SU-DHL-6 (cell line): ENCODE data around the gene MSH3.

ENCODE experiments used
- H2AFZ ChIP-seq: fragments of 200-600 bp; sonication (generic); 2 replicates; pipeline ENCODE4 v1.6.1; 2014; ENCODE audit warnings: low read depth, mild to moderate bottlenecking, moderate library complexity, mixed read lengths, antibody characterized with exemption, low read length; ENCODE audit not compliant: severe bottlenecking
- H3F3A ChIP-seq: fragments of 200-600 bp; shearing (Covaris generic); 2 replicates; pipeline ENCODE4 v1.6.0; 2016; ENCODE audit warnings: antibody characterized with exemption, mild to moderate bottlenecking; ENCODE audit not compliant: insufficient read depth
- H3K27ac ChIP-seq: fragments of 200-600 bp; sonication (generic); 2 replicates; pipeline ENCODE4 v1.5.1; 2016; ENCODE audit warnings: low read depth, mild to moderate bottlenecking, low read length, moderate library complexity, mixed read lengths
- H3K27me3 ChIP-seq: fragments of 200-600 bp; sonication (generic), shearing (Covaris generic); 2 replicates; pipeline ENCODE4 v1.6.0; 2014; ENCODE audit warnings: mild to moderate bottlenecking, low read length
- H3K36me3 ChIP-seq: fragments of 200-600 bp; sonication (generic); 2 replicates; pipeline ENCODE4 v1.6.1; 2014; ENCODE audit warnings: mild to moderate bottlenecking, low read length, mixed read lengths
- H3K4me2 ChIP-seq: fragments of 300-600, 200-600 bp; shearing (Covaris generic), sonication (generic); 2 replicates; pipeline ENCODE4 v1.6.0; 2014; ENCODE audit warnings: low read length, low read depth, mild to moderate bottlenecking; ENCODE audit not compliant: poor library complexity, severe bottlenecking
- H3K4me3 ChIP-seq: fragments of 200-600 bp; sonication (generic); 2 replicates; pipeline ENCODE4 v1.5.1; 2014; ENCODE audit warnings: antibody characterized with exemption, low read length, mild to moderate bottlenecking, mixed read lengths; ENCODE audit not compliant: insufficient read depth, poor library complexity, severe bottlenecking
- H3K79me2 ChIP-seq: fragments of 200-600 bp; sonication (generic); 2 replicates; pipeline ENCODE4 v1.6.1; 2014; ENCODE audit warnings: mild to moderate bottlenecking, low read length, moderate library complexity; ENCODE audit not compliant: insufficient read depth
- H3K9ac ChIP-seq: fragments of 200-600 bp; sonication (generic); 2 replicates; pipeline ENCODE4 v1.7.0; 2014; ENCODE audit warnings: mild to moderate bottlenecking, low read length
- H3K9me2 ChIP-seq: fragments of 200-600 bp; sonication (generic); replicated peaks from 2 replicates; pipeline ENCODE4 v1.6.1; 2014; ENCODE audit warnings: low read length; ENCODE audit not compliant: insufficient read depth
- H3K9me3 ChIP-seq: fragments of 200-600 bp; sonication (generic); 2 replicates; pipeline ENCODE4 v1.6.1; 2014; ENCODE audit warnings: low read length, mixed read lengths; ENCODE audit not compliant: insufficient read depth
- H4K20me1 ChIP-seq: fragments of 200-600 bp; sonication (generic); 2 replicates; pipeline ENCODE4 v1.6.1; 2014; ENCODE audit warnings: low read depth, mild to moderate bottlenecking, antibody characterized with exemption, low read length, moderate library complexity, mixed read lengths
- CTCF ChIP-seq: fragments of 200-600 bp; sonication (generic); IDR thresholded peaks from one replicate; pipeline ENCODE4 v1.5.1; 2017; ENCODE audit warnings: antibody characterized with exemption, mild to moderate bottlenecking, low read length, moderate library complexity; ENCODE audit not compliant: insufficient read depth, poor library complexity, severe bottlenecking
- EZH2phosphoT487 ChIP-seq: fragments of 200-600 bp; sonication (generic), shearing (Covaris generic); conservative IDR thresholded peaks from 2 replicates; pipeline ENCODE4 v1.6.1; 2018; ENCODE audit warnings: mild to moderate bottlenecking, antibody characterized with exemption, low read length, moderate library complexity, mixed read lengths

The MSH3 gene

DNA sequence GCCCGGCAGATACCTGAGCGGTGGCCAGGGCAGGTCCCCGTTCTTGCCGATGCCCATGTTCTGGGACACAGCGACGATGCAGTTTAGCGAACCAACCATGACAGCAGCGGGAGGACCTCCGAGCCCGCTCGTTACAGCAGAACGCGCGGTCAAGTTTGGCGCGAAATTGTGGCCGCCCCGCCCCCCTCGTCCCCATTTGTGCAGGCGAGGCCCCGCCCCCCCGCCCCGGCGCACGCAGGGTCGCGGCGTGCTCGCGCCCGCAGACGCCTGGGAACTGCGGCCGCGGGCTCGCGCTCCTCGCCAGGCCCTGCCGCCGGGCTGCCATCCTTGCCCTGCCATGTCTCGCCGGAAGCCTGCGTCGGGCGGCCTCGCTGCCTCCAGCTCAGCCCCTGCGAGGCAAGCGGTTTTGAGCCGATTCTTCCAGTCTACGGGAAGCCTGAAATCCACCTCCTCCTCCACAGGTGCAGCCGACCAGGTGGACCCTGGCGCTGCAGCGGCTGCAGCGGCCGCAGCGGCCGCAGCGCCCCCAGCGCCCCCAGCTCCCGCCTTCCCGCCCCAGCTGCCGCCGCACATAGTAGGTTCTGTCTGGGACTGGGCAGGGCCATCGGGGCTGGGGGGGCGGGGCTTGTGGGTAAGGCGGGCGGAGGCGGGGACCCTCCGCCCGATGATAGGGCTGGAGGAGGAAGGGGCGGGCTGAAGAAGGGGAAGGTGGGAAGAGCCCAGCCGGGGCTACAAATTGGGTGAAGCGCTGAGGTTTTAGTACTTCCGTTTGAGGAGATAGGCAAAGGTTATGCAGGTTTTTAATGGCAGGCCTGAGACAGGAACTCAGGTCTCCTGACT, at the start of gene MSH3, which contains the start of gene DHFR:
Gene MSH3 (plus strand): TSS at position 262 of the 840 bp plus-strand sequence. CDS start 76 bp downstream, at position 338.
Gene DHFR (minus strand): TSS at position 593 of the 840 bp plus-strand sequence. CDS start 494 bp downstream, at position 99.
- Histone ChIP-seq H2AFZ (no peak within 1 kb of the TSS), H3K4me2 (peak within 1 kb of the TSS; percentile 97), H3K79me2 (peaks cover 24% of the 10 kb centered on the region), H4K20me1 (peaks cover 4% of the 10 kb centered on the region; the same call in 1 of the 2 replicates), H3K9ac (peak within 1 kb of the TSS; percentile 90), H3K27me3 (no peaks in the 10 kb centered on the region), H3K36me3 (peaks cover 15% of the 10 kb centered on the region), H3F3A (peaks cover 5% of the 10 kb centered on the region; the same call in 1 of the 2 replicates), H3K4me3 (peak within 1 kb of the TSS; percentile 91), H3K27ac (peak within 1 kb of the TSS; percentile 96), H3K9me2 (no peaks in the 10 kb centered on the region), H3K9me3 (no peaks in the 10 kb centered on the region)
- TF ChIP-seq CTCF = peak; percentile 11
- TF ChIP-seq EZH2phosphoT487 = no peak

DNA sequence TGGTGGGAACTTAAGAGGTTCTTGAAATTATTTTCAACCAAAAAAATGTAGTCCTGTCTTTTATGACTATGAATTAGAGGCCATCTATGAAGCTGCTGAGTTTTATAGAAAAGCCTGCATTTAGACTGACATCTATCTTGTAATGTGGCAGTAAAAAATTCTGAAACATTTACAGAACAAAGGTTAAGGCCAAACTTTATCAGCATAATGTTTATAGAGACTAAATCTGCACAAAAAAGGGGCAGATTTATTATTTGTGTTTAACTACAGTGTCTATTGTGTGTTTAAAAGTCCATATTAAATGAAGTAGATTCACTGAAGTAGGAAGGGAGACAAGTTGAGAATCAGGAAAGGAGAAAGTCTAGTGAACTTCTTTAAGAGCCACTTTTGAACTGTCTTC, 47.1 kb upstream of the MSH3 start:
- Histone ChIP-seq H3K4me3 (no peak overlapping the region), H4K20me1 (no peaks in the 10 kb centered on the region), H3K27me3 (no peaks in the 10 kb centered on the region), H3K4me2 (no peak overlapping the region), H3K27ac (no peak overlapping the region), H2AFZ (no peak overlapping the region), H3K9ac (no peak overlapping the region), H3F3A (no peaks in the 10 kb centered on the region), H3K36me3 (0 out of 2 replicates have a peak, but pooled peaks cover 4% of the 10 kb centered on the region), H3K79me2 (no peaks in the 10 kb centered on the region), H3K9me2 (no peaks in the 10 kb centered on the region), H3K9me3 (no peaks in the 10 kb centered on the region)
- no peak for TF ChIP-seq EZH2phosphoT487
- TF ChIP-seq CTCF = no peak

GRCh38 chr5:80607832-80608231, 46.6 kb upstream of the MSH3 start:
- Histone ChIP-seq H3K79me2 (no peaks in the 10 kb centered on the region), H3F3A (no peaks in the 10 kb centered on the region), H3K9me2 (no peaks in the 10 kb centered on the region), H3K4me2 (no peak overlapping the region), H3K27ac (no peak overlapping the region), H3K9ac (no peak overlapping the region), H3K36me3 (0 out of 2 replicates have a peak, but pooled peaks cover 4% of the 10 kb centered on the region), H4K20me1 (no peaks in the 10 kb centered on the region), H3K27me3 (no peaks in the 10 kb centered on the region), H3K4me3 (no peak overlapping the region), H3K9me3 (no peaks in the 10 kb centered on the region), H2AFZ (no peak overlapping the region)
- TF ChIP-seq EZH2phosphoT487 = no peak
- TF ChIP-seq CTCF = no peak
